ENCODE measurements around the gene RIPPLY3. TPM values are rescaled to one million over a fixed set of nuclear protein-coding genes. Genes with fewer than 3 reads are reported as not detected.
A peak's percentile ranks its signal among the peaks of the same experiment; 100 is the strongest.

The RIPPLY3 gene
- total RNA-seq, 1 donor from 2014 or later = 86.4 TPM

GRCh38 chr21:37055271-37055855 lies 48.9 kb downstream of the RIPPLY3 start:
- peak overlapping the region; percentile 60 for H3K4me3 Mint-ChIP-seq (ENCODE audit: unreplicated experiment)
- no peak for TF ChIP-seq CTCF (IDR thresholded peaks at IDR 0.05; ENCODE audit: unreplicated experiment)
- H3K36me3 Mint-ChIP-seq (ENCODE audit: low read depth, unreplicated experiment) = peaks cover 38% of the 10 kb centered on the region

GRCh38 chr21:37057614-37058013 lies 51.1 kb downstream of the RIPPLY3 start:
- peak overlapping the region; percentile 71 for H3K27ac Mint-ChIP-seq (ENCODE audit: unreplicated experiment)
- no peaks in the 10 kb centered on the region for H3K9me3 Mint-ChIP-seq (ENCODE audit: unreplicated experiment)
- peaks cover 30% of the 10 kb centered on the region for H3K36me3 Mint-ChIP-seq (ENCODE audit: low read depth, unreplicated experiment)
- DNase-seq (ENCODE audit: low spot score) = no peak
- no peaks in the 10 kb centered on the region for H3K27me3 Mint-ChIP-seq (ENCODE audit: unreplicated experiment)
- TF ChIP-seq CTCF (IDR thresholded peaks at IDR 0.05; ENCODE audit: unreplicated experiment) = no peak
- H3K4me3 Mint-ChIP-seq (ENCODE audit: unreplicated experiment) = no peak overlapping the region
- H3K4me1 Mint-ChIP-seq (ENCODE audit: unreplicated experiment) = peaks cover 25% of the 10 kb centered on the region

More at GRCh38 chr21:37055271-37055855, 48.9 kb downstream of the RIPPLY3 start:
- Mint-ChIP-seq H3K4me1 (ENCODE audit: unreplicated experiment) (peaks cover 13% of the 10 kb centered on the region), H3K9me3 (ENCODE audit: unreplicated experiment) (no peaks in the 10 kb centered on the region), H3K27me3 (ENCODE audit: unreplicated experiment) (peaks cover 2% of the 10 kb centered on the region), H3K27ac (ENCODE audit: unreplicated experiment) (no peak overlapping the region)
- DNase-seq (ENCODE audit: low spot score) = no peak

- DNase-seq (ENCODE audit: low spot score) = no peak
- Mint-ChIP-seq H3K4me3 (ENCODE audit: unreplicated experiment) (peak overlapping the region; percentile 17), H3K4me1 (ENCODE audit: unreplicated experiment) (peaks cover 25% of the 10 kb centered on the region), H3K27me3 (ENCODE audit: unreplicated experiment) (no peaks in the 10 kb centered on the region), H3K9me3 (ENCODE audit: unreplicated experiment) (no peaks in the 10 kb centered on the region), H3K36me3 (ENCODE audit: low read depth, unreplicated experiment) (peaks cover 30% of the 10 kb centered on the region), H3K27ac (ENCODE audit: unreplicated experiment) (peak overlapping the region; percentile 71)
- TF ChIP-seq CTCF (IDR thresholded peaks at IDR 0.05; ENCODE audit: unreplicated experiment) = no peak
Measured at GRCh38 chr21:37058261-37058660, 51.8 kb downstream of the RIPPLY3 start.

GRCh38 chr21:37059181-37059580 lies 52.7 kb downstream of the RIPPLY3 start:
- H3K27me3 Mint-ChIP-seq (ENCODE audit: unreplicated experiment) = no peaks in the 10 kb centered on the region
- H3K36me3 Mint-ChIP-seq (ENCODE audit: low read depth, unreplicated experiment) = peaks cover 30% of the 10 kb centered on the region
- no peak for TF ChIP-seq CTCF (IDR thresholded peaks at IDR 0.05; ENCODE audit: unreplicated experiment)
- H3K4me3 Mint-ChIP-seq (ENCODE audit: unreplicated experiment) = peak overlapping the region; percentile 54
- H3K4me1 Mint-ChIP-seq (ENCODE audit: unreplicated experiment) = peaks cover 25% of the 10 kb centered on the region
- no peak overlapping the region for H3K27ac Mint-ChIP-seq (ENCODE audit: unreplicated experiment)
- no peak for DNase-seq (ENCODE audit: low spot score)
- no peaks in the 10 kb centered on the region for H3K9me3 Mint-ChIP-seq (ENCODE audit: unreplicated experiment)

GRCh38 chr21:37060296-37060695 lies 53.8 kb downstream of the RIPPLY3 start:
- Mint-ChIP-seq H3K4me1 (ENCODE audit: unreplicated experiment) (peaks cover 35% of the 10 kb centered on the region), H3K27me3 (ENCODE audit: unreplicated experiment) (peaks cover 4% of the 10 kb centered on the region), H3K4me3 (ENCODE audit: unreplicated experiment) (peak overlapping the region; percentile 15), H3K27ac (ENCODE audit: unreplicated experiment) (no peak overlapping the region), H3K36me3 (ENCODE audit: low read depth, unreplicated experiment) (peaks cover 26% of the 10 kb centered on the region), H3K9me3 (ENCODE audit: unreplicated experiment) (no peaks in the 10 kb centered on the region)
- no peak for DNase-seq (ENCODE audit: low spot score)
- TF ChIP-seq CTCF (IDR thresholded peaks at IDR 0.05; ENCODE audit: unreplicated experiment) = no peak

Data from endothelial cell (in vitro differentiated cells).